ENCODE results near the gene SUSD6. TPM values are rescaled to one million over a fixed set of nuclear protein-coding genes. Genes with fewer than 3 reads are reported as not detected.
A peak's percentile ranks its signal among the peaks of the same experiment; 100 is the strongest.

Gene SUSD6
- total RNA-seq, 1 donor from 2014 or later, result 31.2 TPM

GRCh38 chr14:69629225-69630127 is 18.1 kb downstream of the SUSD6 start:
- Mint-ChIP-seq H3K36me3 (ENCODE audit: unreplicated experiment) (peaks cover 2% of the 10 kb centered on the region), H3K9me3 (ENCODE audit: unreplicated experiment) (no peaks in the 10 kb centered on the region), H3K4me1 (ENCODE audit: unreplicated experiment) (peaks cover 59% of the 10 kb centered on the region), H3K4me3 (ENCODE audit: unreplicated experiment) (no peak overlapping the region), H3K27ac (ENCODE audit: unreplicated experiment) (no peak overlapping the region), H3K27me3 (ENCODE audit: unreplicated experiment) (no peaks in the 10 kb centered on the region)
- DNase-seq (ENCODE audit: extremely low spot score, unreplicated experiment), result no peak
- TF ChIP-seq CTCF (IDR thresholded peaks at IDR 0.05), result no peak

GRCh38 chr14:69630360-69630759 is 19.0 kb downstream of the SUSD6 start:
- Mint-ChIP-seq H3K4me1 (ENCODE audit: unreplicated experiment) (peaks cover 62% of the 10 kb centered on the region), H3K4me3 (ENCODE audit: unreplicated experiment) (no peak overlapping the region), H3K9me3 (ENCODE audit: unreplicated experiment) (no peaks in the 10 kb centered on the region), H3K36me3 (ENCODE audit: unreplicated experiment) (peaks cover 2% of the 10 kb centered on the region), H3K27me3 (ENCODE audit: unreplicated experiment) (no peaks in the 10 kb centered on the region), H3K27ac (ENCODE audit: unreplicated experiment) (no peak overlapping the region)
- no peak for DNase-seq (ENCODE audit: extremely low spot score, unreplicated experiment)
- no peak for TF ChIP-seq CTCF (IDR thresholded peaks at IDR 0.05)

GRCh38 chr14:69631509-69631908 is 20.1 kb downstream of the SUSD6 start:
- DNase-seq (ENCODE audit: extremely low spot score, unreplicated experiment), result no peak
- TF ChIP-seq CTCF (IDR thresholded peaks at IDR 0.05), result no peak
- H3K36me3 Mint-ChIP-seq (ENCODE audit: unreplicated experiment), result no peaks in the 10 kb centered on the region
- H3K9me3 Mint-ChIP-seq (ENCODE audit: unreplicated experiment), result no peaks in the 10 kb centered on the region
- peak overlapping the region; percentile 35 for H3K27ac Mint-ChIP-seq (ENCODE audit: unreplicated experiment)
- peaks cover 65% of the 10 kb centered on the region for H3K4me1 Mint-ChIP-seq (ENCODE audit: unreplicated experiment)
- no peak overlapping the region for H3K4me3 Mint-ChIP-seq (ENCODE audit: unreplicated experiment)
- H3K27me3 Mint-ChIP-seq (ENCODE audit: unreplicated experiment), result no peaks in the 10 kb centered on the region

GRCh38 chr14:69632164-69632563 is 20.8 kb downstream of the SUSD6 start:
- no peak for TF ChIP-seq CTCF (IDR thresholded peaks at IDR 0.05)
- Mint-ChIP-seq H3K9me3 (ENCODE audit: unreplicated experiment) (no peaks in the 10 kb centered on the region), H3K27me3 (ENCODE audit: unreplicated experiment) (no peaks in the 10 kb centered on the region), H3K36me3 (ENCODE audit: unreplicated experiment) (no peaks in the 10 kb centered on the region), H3K4me1 (ENCODE audit: unreplicated experiment) (peaks cover 72% of the 10 kb centered on the region), H3K27ac (ENCODE audit: unreplicated experiment) (peak overlapping the region; percentile 35), H3K4me3 (ENCODE audit: unreplicated experiment) (no peak overlapping the region)
- DNase-seq (ENCODE audit: extremely low spot score, unreplicated experiment), result no peak

- Mint-ChIP-seq H3K36me3 (ENCODE audit: unreplicated experiment) (no peaks in the 10 kb centered on the region), H3K4me1 (ENCODE audit: unreplicated experiment) (peaks cover 77% of the 10 kb centered on the region), H3K27me3 (ENCODE audit: unreplicated experiment) (no peaks in the 10 kb centered on the region), H3K27ac (ENCODE audit: unreplicated experiment) (peak overlapping the region; percentile 35), H3K4me3 (ENCODE audit: unreplicated experiment) (no peak overlapping the region), H3K9me3 (ENCODE audit: unreplicated experiment) (no peaks in the 10 kb centered on the region)
- no peak for TF ChIP-seq CTCF (IDR thresholded peaks at IDR 0.05)
- DNase-seq (ENCODE audit: extremely low spot score, unreplicated experiment), result no peak
Observed at GRCh38 chr14:69632593-69633151, 21.3 kb downstream of the SUSD6 start.

All from osteocyte (in vitro differentiated cells).